Activated T-cell treated with anti-CD3 and anti-CD28 coated beads, Interleukin-2, amount 50 U/mL, for 4 hours (primary cell): ENCODE measurements around the gene PAXX. TPM values are rescaled to one million over a fixed set of nuclear protein-coding genes. Genes with fewer than 3 reads are reported as not detected.
"Not testable (repeated sequence)": the region's sequence is repeated elsewhere in the genome, so short reads cannot be mapped to it uniquely, and the experiment has no call there.

Experiments used
- ATAC-seq, 2 donors: fragments of 200-7000 bp; cut with Tn5 transposase; one replicate each; pipeline ENCODE4 v1.10.0; 2021
- DNase-seq: peaks from one replicate; pipeline ENCODE4 v3.0.0-alpha.2; 2020
- H3K27me3 Mint-ChIP-seq: one replicate; pipeline ENCODE4 v1.8.0; 2021; ENCODE audit warnings: low read depth, mixed read lengths
- H3K36me3 Mint-ChIP-seq: one replicate; pipeline ENCODE4 v1.8.0; 2022; ENCODE audit warnings: mixed read lengths; ENCODE audit not compliant: insufficient read depth
- H3K4me1 Mint-ChIP-seq: one replicate; pipeline ENCODE4 v1.8.0; 2021; ENCODE audit warnings: low read depth, mixed read lengths
- H3K4me3 Mint-ChIP-seq: one replicate; pipeline ENCODE4 v1.8.0; 2021; ENCODE audit warnings: mild to moderate bottlenecking, moderate library complexity, mixed read lengths
- H3K9me3 Mint-ChIP-seq: one replicate; pipeline ENCODE4 v1.8.0; 2021; ENCODE audit warnings: mixed read lengths
- total RNA-seq, 3 donors: library from RNA; stranded (reverse); gene quantifications; one replicate each; pipeline ENCODE4 v1.2.1, GENCODE V29; 2021

The PAXX gene
- total RNA-seq, 3 donors from 2014 or later = 106 to 126 (median 123) TPM

GRCh38 chr9:137026384-137026783 is 34.2 kb downstream of the PAXX start:
- H3K4me3 Mint-ChIP-seq = peak overlapping the region; percentile 78
- DNase-seq (no peak), ATAC-seq (no peak)
- peaks cover 32% of the 10 kb centered on the region for H3K4me1 Mint-ChIP-seq
- H3K9me3 Mint-ChIP-seq = no peaks in the 10 kb centered on the region
- no peaks in the 10 kb centered on the region for H3K27me3 Mint-ChIP-seq
- no peaks in the 10 kb centered on the region for H3K36me3 Mint-ChIP-seq

GRCh38 chr9:137026828-137027227 is 34.6 kb downstream of the PAXX start:
- Mint-ChIP-seq H3K4me3 (peak overlapping the region; percentile 78), H3K9me3 (no peaks in the 10 kb centered on the region), H3K4me1 (peaks cover 34% of the 10 kb centered on the region), H3K27me3 (no peaks in the 10 kb centered on the region), H3K36me3 (no peaks in the 10 kb centered on the region)
- ATAC-seq (no peak), DNase-seq (no peak)

- ATAC-seq = no peak
- Mint-ChIP-seq H3K9me3 (no peaks in the 10 kb centered on the region), H3K4me3 (peak within 1 kb of the TSS; percentile 78), H3K27me3 (no peaks in the 10 kb centered on the region), H3K4me1 (peaks cover 38% of the 10 kb centered on the region), H3K36me3 (no peaks in the 10 kb centered on the region)
- DNase-seq = no peak
Measured at GRCh38 chr9:137027369-137028262, 35.4 kb downstream of the PAXX start, which contains the start of gene ABCA2. ABCA2 (minus strand) TSS chr9:137028237; CDS start chr9:137028140, 97 bp downstream.

GRCh38 chr9:137028263-137029057 is 36.2 kb downstream of the PAXX start:
- Mint-ChIP-seq H3K9me3 (no peaks in the 10 kb centered on the region), H3K27me3 (no peaks in the 10 kb centered on the region), H3K4me1 (peaks cover 43% of the 10 kb centered on the region), H3K36me3 (no peaks in the 10 kb centered on the region), H3K4me3 (peak overlapping the region; percentile 77)
- ATAC-seq = peak; percentile 73 to 78
- DNase-seq = peak; percentile 56

DNA sequence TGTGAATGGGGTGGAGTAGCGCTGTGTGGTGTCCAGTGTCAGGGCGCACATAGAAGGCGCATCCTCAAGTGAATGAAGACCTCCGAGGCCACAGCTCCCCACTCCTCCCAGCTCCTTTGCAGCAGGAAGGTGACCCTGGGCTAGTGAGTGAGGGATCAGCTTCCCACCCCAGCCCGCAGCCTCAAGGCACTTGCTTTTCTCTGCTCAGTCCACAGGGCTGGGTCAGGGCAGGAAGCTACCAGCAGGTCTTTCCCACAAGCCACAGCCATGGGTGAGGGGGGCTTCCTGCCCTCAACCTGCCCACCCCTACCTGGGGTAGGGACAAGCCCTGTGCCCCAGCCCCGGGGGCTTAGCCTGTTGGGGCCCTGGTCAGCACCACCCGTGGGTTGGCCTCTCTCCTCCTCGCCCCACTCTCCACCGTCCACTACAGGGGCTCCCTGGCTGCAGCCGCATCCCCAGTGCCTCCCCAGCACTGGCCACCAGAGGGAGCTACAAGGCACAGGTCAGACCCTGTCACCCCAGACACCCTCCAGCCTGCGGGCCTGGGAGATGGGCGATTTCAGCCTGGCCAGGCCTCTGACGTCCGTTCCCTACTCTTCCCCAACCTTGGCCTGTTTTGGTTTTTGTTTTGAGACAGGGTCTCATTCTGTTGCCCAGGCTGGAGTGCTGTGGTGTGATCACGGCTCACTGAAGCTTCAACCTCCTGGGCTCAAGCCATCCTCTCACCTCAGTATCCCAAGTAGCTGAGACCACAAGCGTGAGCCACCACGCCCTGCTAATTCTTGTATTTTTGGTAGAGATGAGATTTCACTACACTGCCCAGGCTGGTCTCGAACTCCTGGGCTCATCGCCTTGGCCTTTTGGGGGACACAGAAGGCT is 37.1 kb downstream of the PAXX start:
- peak; percentile 71 for DNase-seq
- Mint-ChIP-seq H3K36me3 (no peaks in the 10 kb centered on the region), H3K4me1 (peaks cover 48% of the 10 kb centered on the region), H3K4me3 (peak overlapping the region; percentile 77), H3K27me3 (no peaks in the 10 kb centered on the region), H3K9me3 (no peaks in the 10 kb centered on the region)
- ATAC-seq = peak; percentile 39 to 51

DNA sequence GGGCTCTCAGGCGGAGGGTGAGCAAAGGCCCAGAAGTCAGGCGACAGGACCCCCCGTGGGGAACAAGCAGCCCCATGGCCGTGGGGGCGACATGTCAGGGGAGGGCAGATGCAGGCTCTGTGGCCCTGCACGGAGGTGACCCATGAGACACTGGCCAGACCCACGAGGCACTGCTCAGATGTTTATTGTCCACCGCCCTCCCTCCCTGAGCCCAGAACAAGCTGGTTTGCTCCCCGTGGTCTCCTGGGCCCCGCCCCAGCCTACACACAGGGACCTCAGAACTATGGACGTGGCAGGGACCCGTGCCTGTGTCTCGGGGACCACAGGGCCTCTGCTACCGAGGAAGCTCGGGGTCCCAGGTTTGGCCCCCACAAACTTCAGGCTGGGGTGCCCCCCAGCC is 37.8 kb downstream of the PAXX start:
- DNase-seq (no peak), ATAC-seq (no peak)
- peaks cover 55% of the 10 kb centered on the region for H3K4me1 Mint-ChIP-seq
- H3K36me3 Mint-ChIP-seq = no peaks in the 10 kb centered on the region
- H3K4me3 Mint-ChIP-seq = peak overlapping the region; percentile 69
- no peaks in the 10 kb centered on the region for H3K27me3 Mint-ChIP-seq
- no peaks in the 10 kb centered on the region for H3K9me3 Mint-ChIP-seq

GRCh38 chr9:137030538-137031527 is 38.6 kb downstream of the PAXX start:
- DNase-seq = peak; percentile 20
- Mint-ChIP-seq H3K27me3 (no peaks in the 10 kb centered on the region), H3K4me3 (peak overlapping the region; percentile 69), H3K4me1 (peaks cover 58% of the 10 kb centered on the region), H3K9me3 (no peaks in the 10 kb centered on the region), H3K36me3 (no peaks in the 10 kb centered on the region)
- ATAC-seq = no peak

DNA sequence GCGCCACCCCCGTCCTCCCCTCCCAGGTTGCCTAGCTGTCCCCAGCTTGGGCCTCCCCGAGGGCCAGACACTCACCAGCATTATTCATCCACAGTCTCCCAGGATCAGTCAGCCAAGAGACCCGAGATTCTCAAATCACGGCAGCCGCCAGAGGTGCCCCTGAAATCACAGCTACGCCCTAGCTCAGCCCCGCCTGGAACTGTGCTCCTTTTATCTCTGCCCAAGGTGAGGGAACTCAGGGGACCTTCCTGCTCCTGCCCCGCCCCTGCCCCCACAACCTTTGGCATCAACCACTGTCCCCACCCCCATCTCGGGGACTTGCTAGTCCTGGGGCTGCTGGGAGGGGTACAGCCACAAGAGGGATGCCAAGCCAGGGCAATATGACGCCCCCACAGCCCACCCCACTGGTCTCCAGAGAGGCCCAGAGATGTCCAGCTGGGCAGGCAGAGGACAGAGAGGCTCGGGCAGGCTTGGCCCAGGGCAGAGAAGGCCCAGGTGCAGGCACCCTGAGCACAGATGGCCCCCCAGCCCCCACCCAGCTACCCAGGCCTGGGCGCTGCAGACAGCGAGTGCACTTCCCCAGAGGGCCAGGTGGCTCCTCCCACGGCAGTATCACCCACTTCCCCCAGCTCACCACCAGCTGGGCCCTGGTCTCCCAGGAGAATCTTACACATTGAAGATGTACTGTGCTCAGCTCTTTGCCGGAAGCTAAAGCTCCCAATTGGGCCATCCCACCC is 39.9 kb downstream of the PAXX start, which contains the start of gene FUT7:
FUT7 (minus strand) TSS at position 185 of the 737 bp plus-strand sequence; CDS start at position 88, 97 bp downstream.
- no peaks in the 10 kb centered on the region for H3K36me3 Mint-ChIP-seq
- H3K27me3 Mint-ChIP-seq = no peaks in the 10 kb centered on the region
- H3K4me1 Mint-ChIP-seq = peaks cover 53% of the 10 kb centered on the region
- no peak for DNase-seq
- no peaks in the 10 kb centered on the region for H3K9me3 Mint-ChIP-seq
- H3K4me3 Mint-ChIP-seq = peak within 1 kb of the TSS; percentile 69
- ATAC-seq = no peak

- Mint-ChIP-seq H3K36me3 (no peaks in the 10 kb centered on the region), H3K27me3 (no peaks in the 10 kb centered on the region), H3K9me3 (no peaks in the 10 kb centered on the region), H3K4me3 (peak overlapping the region; percentile 11), H3K4me1 (peaks cover 50% of the 10 kb centered on the region)
- ATAC-seq (no peak), DNase-seq (no peak)
Measured at GRCh38 chr9:137032858-137033257, 40.6 kb downstream of the PAXX start.

GRCh38 chr9:137033481-137033880 is 41.3 kb downstream of the PAXX start:
- H3K4me3 Mint-ChIP-seq, DNase-seq, H3K9me3 Mint-ChIP-seq, H3K27me3 Mint-ChIP-seq, ATAC-seq, H3K36me3 Mint-ChIP-seq: not testable (repeated sequence)
- peaks cover 50% of the 10 kb centered on the region for H3K4me1 Mint-ChIP-seq

DNA sequence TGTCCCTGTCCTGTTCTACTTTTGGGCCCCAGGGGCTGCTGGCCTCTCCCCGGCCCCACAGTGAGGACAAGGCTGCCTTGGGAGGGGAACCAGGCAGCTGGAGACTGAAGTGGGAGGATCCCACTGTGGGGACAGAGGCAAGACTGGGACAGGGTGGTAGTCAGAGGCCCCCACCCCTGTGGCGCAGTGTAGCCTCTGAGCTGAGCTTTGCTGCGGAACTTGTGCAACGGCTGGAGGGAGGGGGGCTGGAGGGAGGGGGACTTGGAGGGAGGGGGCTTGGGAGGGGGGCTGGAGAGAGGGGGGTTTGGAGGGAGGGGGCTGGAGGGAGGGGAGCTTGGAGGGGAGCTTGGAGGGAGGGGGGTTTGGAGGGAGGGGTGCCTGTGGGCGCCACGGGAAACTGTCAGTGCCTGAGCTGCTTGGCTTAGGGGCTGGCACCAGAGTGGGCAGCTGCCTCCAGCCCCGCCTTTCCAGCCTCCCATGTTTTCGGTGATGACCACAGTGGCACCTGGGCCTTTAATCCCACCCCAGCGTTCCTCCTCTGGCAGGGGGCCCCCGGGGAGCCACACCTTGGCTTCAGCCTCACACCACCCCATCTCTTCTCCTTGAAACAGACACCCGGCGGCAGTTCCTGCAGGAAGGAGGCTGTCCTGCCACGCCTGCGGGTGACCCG is 42.0 kb downstream of the PAXX start:
- no peak for ATAC-seq
- Mint-ChIP-seq H3K4me1 (peaks cover 46% of the 10 kb centered on the region), H3K27me3 (no peaks in the 10 kb centered on the region), H3K9me3 (no peaks in the 10 kb centered on the region), H3K4me3 (peak overlapping the region; percentile 66), H3K36me3 (no peaks in the 10 kb centered on the region)
- no peak for DNase-seq
